SK-N-SH (cell line): ENCODE results near the gene WFDC13. TPM values are rescaled to one million over a fixed set of nuclear protein-coding genes. Genes with fewer than 3 reads are reported as not detected.
"Not testable (repeated sequence)": the region's sequence is repeated elsewhere in the genome, so short reads cannot be mapped to it uniquely, and the experiment has no call there.

ENCODE experiments used
- CTCF ChIA-PET: fragments of 300-600, 350-600 bp; formaldehyde crosslinking; extraction: SDS; loops from one replicate; lab custom pipeline; 2021; lab: Yijun Ruan, JAX
- POLR2A ChIA-PET: fragments of 350-600 bp; sonication (Branson Sonifier 250); formaldehyde crosslinking; extraction: SDS; loops from one replicate; lab custom pipeline; 2020; ENCODE audit warnings: antibody characterized with exemption, inconsistent platforms; lab: Yijun Ruan, JAX
- DNase-seq: peaks from one replicate; pipeline ENCODE4 v3.0.0; 2012
- H2AFZ ChIP-seq: fragments of 200-600 bp; sonication (generic); 2 replicates; pipeline ENCODE4 v1.8.1; 2016; ENCODE audit warnings: antibody characterized with exemption, mild to moderate bottlenecking, low read depth
- H3F3A ChIP-seq: fragments of 200-600 bp; sonication (generic); replicated peaks from 2 replicates; pipeline ENCODE3; 2016; ENCODE audit warnings: antibody characterized with exemption, mild to moderate bottlenecking; ENCODE audit not compliant: insufficient read depth
- H3K27ac ChIP-seq, 2 experiments: fragments of 200-500 bp in 1 of 2; fragments of 200-600 bp in 1 of 2; sonication (Bioruptor generic) in 1 of 2; sonication (generic), shearing (Covaris generic) in 1 of 2; 2 replicates each; pipeline versions ENCODE4 v1.5.1 to v1.6.1; 2014 to 2016; ENCODE audit warnings: low read depth in 2 of 2, inconsistent platforms in 1 of 2, low read length in 1 of 2, mild to moderate bottlenecking in 1 of 2, mixed read lengths in 1 of 2
- H3K27me3 ChIP-seq: fragments of 200-600 bp; sonication (generic), shearing (Covaris generic); 2 replicates; pipeline ENCODE4 v1.6.1; 2016; ENCODE audit warnings: mixed run types; ENCODE audit not compliant: insufficient read depth
- H3K36me3 ChIP-seq, 2 experiments: fragments of 200-500 bp in 1 of 2; fragments of 200-600 bp in 1 of 2; sonication (Bioruptor generic) in 1 of 2; sonication (generic) in 1 of 2; replicated peaks in 1 of 2; 2 replicates each; pipeline versions ENCODE3 to v1.5.1; 2014 to 2016; ENCODE audit warnings: low read length in 1 of 2, mild to moderate bottlenecking in 1 of 2; ENCODE audit not compliant: insufficient read depth in 2 of 2, control insufficient read depth in 1 of 2
- H3K4me1 ChIP-seq, 2 experiments: fragments of 200-500 bp in 1 of 2; fragments of 200-600 bp in 1 of 2; sonication (Bioruptor generic) in 1 of 2; sonication (generic), shearing (Covaris generic) in 1 of 2; 2 replicates each; pipeline versions ENCODE4 v1.5.1 to v1.6.1; 2014 to 2016; ENCODE audit warnings: low read depth in 1 of 2, low read length in 1 of 2, mixed run types in 1 of 2; ENCODE audit not compliant: insufficient read depth in 2 of 2, control insufficient read depth in 1 of 2
- H3K4me2 ChIP-seq: fragments of 200-600 bp; sonication (generic), shearing (Covaris generic); 2 replicates; pipeline ENCODE4 v1.6.1; 2017; ENCODE audit warnings: mixed run types
- H3K4me3 ChIP-seq, 2 experiments: fragments of 200-500 bp in 1 of 2; fragments of 200-600 bp in 1 of 2; sonication (Bioruptor generic) in 1 of 2; sonication (generic), shearing (Covaris generic) in 1 of 2; 2 replicates each; pipeline versions ENCODE4 v1.5.1 to v1.8.1; 2014 to 2016; ENCODE audit warnings: low read depth in 2 of 2, inconsistent platforms in 1 of 2, low read length in 1 of 2, mild to moderate bottlenecking in 1 of 2, mixed read lengths in 1 of 2, moderate library complexity in 1 of 2
- H3K79me2 ChIP-seq: fragments of 200-600 bp; sonication (generic); 2 replicates; pipeline ENCODE4 v1.8.1; 2017; ENCODE audit warnings: mild to moderate bottlenecking; ENCODE audit not compliant: insufficient read depth
- H3K9ac ChIP-seq: fragments of 200-600 bp; sonication (generic); 2 replicates; pipeline ENCODE4 v1.6.1; 2017; ENCODE audit warnings: mixed run types
- H3K9me2 ChIP-seq: fragments of 200-600 bp; sonication (generic); 2 replicates; pipeline ENCODE4 v1.6.1; 2017; ENCODE audit warnings: mixed run types
- H3K9me3 ChIP-seq: fragments of 200-600 bp; sonication (generic); 2 replicates; pipeline ENCODE4 v1.6.1; 2017; ENCODE audit warnings: mixed run types, mild to moderate bottlenecking, moderate library complexity
- H4K20me1 ChIP-seq: fragments of 200-600 bp; sonication (generic); 2 replicates; pipeline ENCODE4 v1.6.1; 2017; ENCODE audit warnings: mild to moderate bottlenecking, mixed run types; ENCODE audit not compliant: insufficient read depth
- EP300 ChIP-seq, 2 experiments: IDR thresholded peaks; 2 replicates each; pipeline versions ENCODE4 v1.4.0 to v1.6.1; 2012; ENCODE audit warnings: borderline replicate concordance in 1 of 2, low read depth in 1 of 2, low read length in 1 of 2
- FOSL2 ChIP-seq: IDR thresholded peaks from 2 replicates; pipeline ENCODE4 v1.4.0; 2012; ENCODE audit warnings: low read depth, mild to moderate bottlenecking, moderate library complexity, borderline replicate concordance
- FOXM1 ChIP-seq: IDR thresholded peaks from 2 replicates; pipeline ENCODE4 v1.4.0; 2012; ENCODE audit warnings: low read depth, mild to moderate bottlenecking
- NRF1 ChIP-seq: IDR thresholded peaks from 2 replicates; pipeline ENCODE4 v1.6.1; 2012; ENCODE audit warnings: low read depth, mild to moderate bottlenecking, low read length
- POLR2AphosphoS5 ChIP-seq: IDR thresholded peaks from 2 replicates; pipeline ENCODE4 v1.6.1; 2012; ENCODE audit warnings: low read depth, low read length
- TEAD4 ChIP-seq: IDR thresholded peaks from 2 replicates; pipeline ENCODE4 v1.4.0; 2012; ENCODE audit warnings: mild to moderate bottlenecking, borderline replicate concordance; ENCODE audit not compliant: insufficient read depth
- WGBS: methylation state at CpG from one replicate; pipeline ENCODE4 v1.1.6; 2017; ENCODE audit warnings: low lambda C conversion rate; 5-methylcytosine and 5-hydroxymethylcytosine counted together
- polyA plus RNA-seq, 3 experiments: library from polyadenylated mRNA; depleted of rRNA; stranded (reverse); fragments of >200 nt; gene quantifications; 2 replicates each; pipeline ENCODE4 v1.2.3, GENCODE V29; 2012
- TF ChIP-seq, protein P1 (sequence below): fragments of 150-350 bp; IDR thresholded peaks from 2 replicates; pipeline ENCODE4 v1.6.1; 2017; ENCODE audit warnings: antibody characterized with exemption, low read length, low read depth, borderline replicate concordance
- TF ChIP-seq, protein P2 (sequence below): IDR thresholded peaks from 2 replicates; pipeline ENCODE4 v1.4.0; 2012; ENCODE audit warnings: low read depth, borderline replicate concordance
- TF ChIP-seq, protein P3 (sequence below): fragments of 150-350 bp; IDR thresholded peaks from 2 replicates; pipeline ENCODE4 v1.6.1; 2016; ENCODE audit warnings: mild to moderate bottlenecking, low read depth, low read length

The WFDC13 gene
- polyA plus RNA-seq, 1 of the 3 experiments (the other 2 are of a cell fraction), result not detected

- Histone ChIP-seq H3K4me3 (no peak overlapping the region), H3K9me3 (no peaks in the 10 kb centered on the region), H3K27me3 (peaks cover 5% of the 10 kb centered on the region; the same call in 1 of the 2 replicates), H3F3A (no peaks in the 10 kb centered on the region), H3K36me3 (no peaks in the 10 kb centered on the region), H3K27ac (no peak overlapping the region), H3K79me2 (no peaks in the 10 kb centered on the region), H3K9me2 (no peaks in the 10 kb centered on the region), H3K4me1 (no peaks in the 10 kb centered on the region), H4K20me1 (no peaks in the 10 kb centered on the region), H3K9ac (no peak overlapping the region), H2AFZ (no peak overlapping the region), H3K4me2 (no peak overlapping the region)
- no peak for DNase-seq
- ChIA-PET CTCF (no interaction called here), POLR2A (no interaction called here)
- TF ChIP-seq TEAD4 (no peak), POLR2AphosphoS5 (no peak), FOXM1 (no peak), NRF1 (no peak), EP300 (IDR thresholded peaks at IDR 0.05; ENCODE audit: borderline replicate concordance in 1 of 2, low read depth in 1 of 2, low read length in 1 of 2) (no peak), FOSL2 (no peak)
- TF ChIP-seq, protein P1, sequence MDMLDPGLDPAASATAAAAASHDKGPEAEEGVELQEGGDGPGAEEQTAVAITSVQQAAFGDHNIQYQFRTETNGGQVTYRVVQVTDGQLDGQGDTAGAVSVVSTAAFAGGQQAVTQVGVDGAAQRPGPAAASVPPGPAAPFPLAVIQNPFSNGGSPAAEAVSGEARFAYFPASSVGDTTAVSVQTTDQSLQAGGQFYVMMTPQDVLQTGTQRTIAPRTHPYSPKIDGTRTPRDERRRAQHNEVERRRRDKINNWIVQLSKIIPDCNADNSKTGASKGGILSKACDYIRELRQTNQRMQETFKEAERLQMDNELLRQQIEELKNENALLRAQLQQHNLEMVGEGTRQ, result no peak
- WGBS, result 13% methylated on average over 4 of the region's 4 CpGs
Measured at GRCh38 chr20:45701104-45701503, 734 bp upstream of the WFDC13 start.

DNA sequence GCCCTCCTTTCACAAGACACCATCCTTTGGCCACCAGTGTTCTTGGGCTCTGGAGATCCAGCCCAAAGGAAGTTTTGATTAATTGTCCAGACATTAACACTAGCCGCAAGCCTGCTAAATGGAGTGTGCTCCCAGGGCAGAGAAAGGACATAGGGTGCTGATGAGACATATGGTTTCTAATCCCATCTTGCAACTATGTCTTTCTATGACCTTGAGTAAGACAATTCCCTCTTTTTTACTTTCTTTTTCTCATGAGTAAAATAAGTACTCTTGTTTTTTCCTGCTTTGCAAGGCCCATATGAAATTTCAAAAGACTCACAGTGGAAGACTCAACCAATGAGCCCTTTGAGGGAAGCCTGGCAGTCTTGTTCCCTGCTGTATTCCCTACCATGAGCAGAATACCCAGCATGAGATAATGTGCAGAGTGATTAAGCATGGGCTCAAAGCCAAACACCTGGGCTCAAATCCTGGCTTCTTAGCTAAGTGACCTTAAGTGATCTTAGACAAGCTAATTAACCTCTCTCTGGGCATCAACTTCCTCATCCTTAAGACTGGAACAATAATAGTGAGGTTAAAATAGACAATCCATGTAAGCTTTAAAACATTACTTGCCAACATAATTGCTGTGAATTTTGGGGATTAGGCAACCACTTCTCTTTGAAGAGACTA, 3.3 kb downstream of the WFDC13 start, which contains the start of gene WFDC10B:
Gene WFDC10B, minus strand, starts transcription at position 51 of the 669 bp plus-strand sequence. CDS start 19,027 bp downstream, outside the sequence.
- CTCF ChIA-PET, result interaction anchor here (1.7 kb wide), 1 partner anchor 66 kb away, joined by 6 read pairs; no protein-coding TSS in a partner anchor
- H3F3A ChIP-seq, result no peaks in the 10 kb centered on the region
- no peaks in the 10 kb centered on the region for H3K27me3 ChIP-seq
- no peaks in the 10 kb centered on the region for H4K20me1 ChIP-seq
- H3K79me2 ChIP-seq, result no peaks in the 10 kb centered on the region
- no peaks in the 10 kb centered on the region for H3K4me1 ChIP-seq
- no peaks in the 10 kb centered on the region for H3K9me2 ChIP-seq
- POLR2A ChIA-PET, result no interaction called here
- H2AFZ ChIP-seq, result no peak within 1 kb of the TSS
- TF ChIP-seq, protein P2, sequence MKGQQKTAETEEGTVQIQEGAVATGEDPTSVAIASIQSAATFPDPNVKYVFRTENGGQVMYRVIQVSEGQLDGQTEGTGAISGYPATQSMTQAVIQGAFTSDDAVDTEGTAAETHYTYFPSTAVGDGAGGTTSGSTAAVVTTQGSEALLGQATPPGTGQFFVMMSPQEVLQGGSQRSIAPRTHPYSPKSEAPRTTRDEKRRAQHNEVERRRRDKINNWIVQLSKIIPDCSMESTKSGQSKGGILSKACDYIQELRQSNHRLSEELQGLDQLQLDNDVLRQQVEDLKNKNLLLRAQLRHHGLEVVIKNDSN, result no peak
- no peak for TF ChIP-seq POLR2AphosphoS5
- TF ChIP-seq, protein P3, sequence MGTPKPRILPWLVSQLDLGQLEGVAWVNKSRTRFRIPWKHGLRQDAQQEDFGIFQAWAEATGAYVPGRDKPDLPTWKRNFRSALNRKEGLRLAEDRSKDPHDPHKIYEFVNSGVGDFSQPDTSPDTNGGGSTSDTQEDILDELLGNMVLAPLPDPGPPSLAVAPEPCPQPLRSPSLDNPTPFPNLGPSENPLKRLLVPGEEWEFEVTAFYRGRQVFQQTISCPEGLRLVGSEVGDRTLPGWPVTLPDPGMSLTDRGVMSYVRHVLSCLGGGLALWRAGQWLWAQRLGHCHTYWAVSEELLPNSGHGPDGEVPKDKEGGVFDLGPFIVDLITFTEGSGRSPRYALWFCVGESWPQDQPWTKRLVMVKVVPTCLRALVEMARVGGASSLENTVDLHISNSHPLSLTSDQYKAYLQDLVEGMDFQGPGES, result no peak
- H3K27ac ChIP-seq, result no peak within 1 kb of the TSS
- no peak within 1 kb of the TSS for H3K9ac ChIP-seq
- H3K4me2 ChIP-seq, result no peak within 1 kb of the TSS
- no peaks in the 10 kb centered on the region for H3K36me3 ChIP-seq
- 31% methylated on average over 1 of the region's 1 CpG for WGBS
- DNase-seq, result no peak
- no peak within 1 kb of the TSS for H3K4me3 ChIP-seq
- H3K9me3 ChIP-seq, result no peaks in the 10 kb centered on the region

DNA sequence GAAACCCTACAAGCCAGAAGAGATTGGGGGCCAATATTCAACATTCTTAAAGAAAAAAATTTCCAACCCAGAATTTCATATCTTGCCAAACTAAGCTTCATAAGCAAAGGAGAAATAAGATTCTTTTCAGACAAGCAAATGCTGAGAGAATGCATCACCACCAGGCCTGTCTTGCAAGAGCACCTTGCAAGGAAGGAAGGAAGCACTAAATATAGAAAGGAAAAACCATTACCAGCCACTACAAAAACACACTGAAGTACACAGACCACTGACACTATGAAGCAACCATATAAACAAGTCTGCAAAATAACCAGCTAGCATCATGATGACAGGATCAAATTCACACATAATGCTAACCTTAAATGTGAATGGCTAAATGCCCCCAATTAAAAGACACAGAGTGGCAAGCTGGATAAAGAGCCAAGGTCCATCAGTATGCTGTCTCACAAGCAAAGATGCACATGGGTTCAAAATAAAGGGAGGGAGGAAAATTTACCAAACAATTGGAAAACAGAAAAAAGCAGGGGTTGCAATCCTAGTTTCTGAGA, 14.4 kb downstream of the WFDC13 start:
- H3K4me2 ChIP-seq, H4K20me1 ChIP-seq, H3K9me2 ChIP-seq, H2AFZ ChIP-seq, H3K9ac ChIP-seq, DNase-seq, H3K27me3 ChIP-seq, H3K36me3 ChIP-seq, H3K4me3 ChIP-seq, H3K27ac ChIP-seq, H3F3A ChIP-seq, POLR2A ChIA-PET, H3K9me3 ChIP-seq, H3K79me2 ChIP-seq, H3K4me1 ChIP-seq: not testable (repeated sequence)
- CTCF ChIA-PET, result interaction anchor here (1.6 to 2.4 kb wide), 2 partner anchors 11 to 55 kb away, joined by 4 to 6 read pairs; no protein-coding TSS in a partner anchor
